ENCODE data around the gene TREH.

Gene TREH

DNA sequence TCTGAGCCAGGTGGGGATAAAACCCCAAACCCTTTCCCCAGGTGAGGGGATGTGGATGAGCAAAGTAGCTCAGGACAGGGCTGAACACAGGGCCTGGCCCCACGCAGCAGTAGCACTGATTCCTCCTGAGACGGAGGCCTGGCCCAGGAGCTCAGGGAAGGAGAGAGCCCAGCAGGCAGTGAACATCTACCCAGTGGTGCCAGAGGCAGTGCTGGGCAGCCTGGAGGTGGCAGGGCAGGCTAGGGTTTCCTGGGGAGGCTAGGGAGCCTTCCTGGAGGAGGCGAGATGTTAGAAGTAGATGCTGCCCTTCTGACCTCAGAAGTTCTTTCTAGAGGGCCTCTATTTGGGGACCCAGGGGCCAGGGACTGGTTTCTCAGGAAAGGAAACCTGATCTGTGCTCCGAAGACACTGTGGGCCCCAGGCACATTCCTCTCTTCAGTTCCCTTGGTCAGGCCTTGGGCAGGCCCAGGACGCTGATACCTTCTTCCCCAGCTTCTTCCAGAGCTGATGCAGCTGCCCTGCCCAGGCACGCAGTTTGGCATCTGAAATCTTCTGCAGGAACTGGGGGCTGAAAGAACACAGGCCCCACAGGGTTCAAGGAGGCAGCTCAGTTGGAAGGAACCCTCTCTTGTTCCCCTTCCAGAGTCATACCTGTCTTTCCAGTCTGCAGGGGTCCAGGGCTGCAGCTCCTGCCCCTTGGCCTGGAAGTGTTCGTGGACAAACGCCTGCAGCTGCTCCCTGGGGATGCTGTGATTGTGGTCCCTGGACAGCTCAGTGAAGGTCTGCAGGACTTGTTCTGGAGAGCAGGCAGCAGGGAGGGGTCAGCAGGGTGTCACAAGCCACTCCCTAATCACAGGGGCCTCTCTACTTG is 16.8 kb downstream of the TREH start:
- Histone ChIP-seq H3K9ac (ENCODE audit: low read length) (no peak overlapping the region), H3K36me3 (ENCODE audit: control insufficient read depth, low read depth, low read length) (no peaks in the 10 kb centered on the region), H3K4me1 (ENCODE audit: control insufficient read depth, low read depth, low read length) (peaks cover 20% of the 10 kb centered on the region), H3K27me3 (ENCODE audit: control insufficient read depth, insufficient read depth, low read length) (no peaks in the 10 kb centered on the region), H3K4me3 (ENCODE audit: low read length) (no peak overlapping the region), H3K9me3 (ENCODE audit: control insufficient read depth, low read depth, low read length) (no peaks in the 10 kb centered on the region), H3K27ac (ENCODE audit: low read length) (no peak overlapping the region)

DNA sequence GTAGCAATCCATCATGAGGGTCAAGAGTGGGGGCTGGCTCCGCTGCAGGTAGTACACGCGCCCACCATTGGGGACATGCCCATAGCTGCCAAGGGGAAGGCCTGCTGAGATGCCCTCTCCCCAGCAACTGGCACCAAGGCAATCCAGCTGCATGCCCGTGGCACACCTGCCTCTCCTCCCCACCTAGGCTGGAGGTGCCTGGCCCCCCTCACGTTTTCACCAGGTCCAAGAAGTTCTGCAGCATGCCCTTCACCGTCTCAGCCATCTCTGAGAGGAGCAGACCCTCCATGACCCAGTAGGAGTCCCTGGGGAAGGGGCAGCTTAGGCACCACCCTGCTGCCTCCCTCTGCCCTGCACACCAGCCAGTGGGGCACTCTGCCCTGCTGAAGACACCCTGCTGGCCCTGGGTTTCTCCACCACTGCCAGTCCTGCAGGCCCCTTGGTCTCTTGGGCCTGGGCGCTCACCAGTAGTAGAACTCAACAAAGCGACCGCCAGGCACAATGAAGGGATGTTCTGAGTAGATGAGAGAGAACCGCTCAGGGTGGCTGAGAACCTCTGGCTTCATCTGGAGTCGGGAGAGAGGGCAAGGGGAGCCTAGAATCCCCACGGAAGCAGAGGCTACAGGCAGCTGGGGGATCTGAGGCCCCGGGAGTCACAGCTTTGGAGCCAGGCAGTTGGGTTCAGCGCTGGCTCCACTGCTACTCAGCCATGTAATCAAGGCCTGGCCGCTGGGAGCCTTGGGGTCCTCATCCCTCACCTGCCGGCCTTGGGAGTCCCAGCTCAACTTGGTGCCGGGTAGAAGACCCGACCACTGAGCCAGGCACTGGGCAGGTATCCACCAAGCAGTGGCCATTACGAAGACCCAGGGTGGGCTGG is 17.8 kb downstream of the TREH start:
- H3K4me3 ChIP-seq (ENCODE audit: low read length), result no peak overlapping the region
- peaks cover 6% of the 10 kb centered on the region for H3K36me3 ChIP-seq (ENCODE audit: control insufficient read depth, low read depth, low read length)
- no peak overlapping the region for H3K9ac ChIP-seq (ENCODE audit: low read length)
- peaks cover 20% of the 10 kb centered on the region for H3K4me1 ChIP-seq (ENCODE audit: control insufficient read depth, low read depth, low read length)
- no peaks in the 10 kb centered on the region for H3K27me3 ChIP-seq (ENCODE audit: control insufficient read depth, insufficient read depth, low read length)
- H3K27ac ChIP-seq (ENCODE audit: low read length), result no peak overlapping the region
- H3K9me3 ChIP-seq (ENCODE audit: control insufficient read depth, low read depth, low read length), result no peaks in the 10 kb centered on the region

DNA sequence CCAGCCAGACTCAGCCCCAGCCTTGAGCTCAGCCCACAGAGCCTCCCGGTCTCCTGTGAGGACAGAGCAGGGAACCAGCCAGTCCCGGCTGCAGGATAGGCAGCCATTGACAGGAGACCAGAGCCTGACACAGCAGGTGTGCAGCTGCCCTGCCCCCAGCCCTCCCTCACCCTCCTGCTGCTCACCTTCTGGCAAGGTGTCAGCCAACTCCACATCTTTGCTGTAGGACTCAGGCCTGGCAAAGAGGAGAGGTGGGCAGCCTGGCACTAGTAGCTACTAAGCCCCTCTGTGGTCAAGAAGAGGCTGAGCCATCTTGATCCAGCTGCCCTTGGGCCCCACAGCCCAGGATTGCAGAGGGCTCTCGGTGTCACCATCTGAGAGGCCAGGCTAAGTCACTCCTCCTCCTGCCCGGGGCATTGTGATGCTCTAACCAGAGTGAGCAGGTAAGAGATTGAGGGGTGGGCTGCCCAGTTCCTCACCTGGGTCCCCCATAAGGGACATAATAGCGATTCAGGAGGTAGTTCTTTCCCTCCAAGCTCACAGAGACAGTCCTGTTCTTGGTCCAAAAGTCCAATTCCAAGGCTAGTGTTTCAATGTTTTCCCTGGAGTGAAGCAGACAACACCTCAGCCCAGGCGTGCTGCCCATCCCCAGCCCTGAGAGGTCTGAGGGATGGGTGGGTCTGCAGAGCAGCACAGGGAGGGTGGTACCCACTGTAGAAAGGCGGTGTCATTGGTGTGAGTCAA is 18.6 kb downstream of the TREH start:
- H3K4me1 ChIP-seq (ENCODE audit: control insufficient read depth, low read depth, low read length), result peaks cover 20% of the 10 kb centered on the region
- peaks cover 6% of the 10 kb centered on the region for H3K36me3 ChIP-seq (ENCODE audit: control insufficient read depth, low read depth, low read length)
- no peaks in the 10 kb centered on the region for H3K27me3 ChIP-seq (ENCODE audit: control insufficient read depth, insufficient read depth, low read length)
- H3K9me3 ChIP-seq (ENCODE audit: control insufficient read depth, low read depth, low read length), result no peaks in the 10 kb centered on the region
- H3K27ac ChIP-seq (ENCODE audit: low read length), result no peak overlapping the region
- no peak overlapping the region for H3K4me3 ChIP-seq (ENCODE audit: low read length)
- no peak overlapping the region for H3K9ac ChIP-seq (ENCODE audit: low read length)

DNA sequence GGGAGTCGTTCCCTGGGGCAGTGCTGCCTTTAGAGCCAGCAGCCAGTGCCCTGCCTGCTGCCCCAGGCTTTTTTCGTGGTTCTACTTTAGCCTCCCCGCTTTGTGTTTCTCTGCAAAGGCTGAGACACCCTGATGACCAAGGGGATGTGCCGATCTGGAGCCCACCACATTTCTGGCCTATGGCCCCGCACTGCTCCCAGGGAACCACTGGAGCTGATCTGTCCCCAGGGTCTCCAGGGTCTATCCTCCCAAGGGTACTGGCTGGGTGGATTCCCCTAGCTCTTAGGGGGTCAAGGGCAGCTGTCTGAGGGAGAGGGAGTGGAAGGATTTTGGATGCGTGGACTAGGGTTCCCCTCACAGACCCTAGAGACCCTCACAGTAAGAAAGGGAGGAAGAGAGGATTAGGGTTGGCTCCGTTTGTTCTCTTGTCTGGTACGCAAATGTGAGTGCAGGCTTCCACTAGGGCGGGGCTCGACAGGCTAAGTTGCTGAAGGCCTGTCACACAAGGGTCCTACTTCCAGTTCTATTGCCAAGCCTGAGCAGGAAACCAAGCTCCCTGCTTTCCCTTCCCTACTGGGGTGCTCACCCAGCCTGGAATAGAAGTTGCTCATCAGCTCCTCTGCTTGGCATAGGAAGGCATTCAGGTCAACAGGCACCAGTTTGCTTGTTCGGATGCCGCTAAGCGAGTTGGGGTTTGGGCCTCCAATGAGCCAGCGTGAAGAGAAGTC is 19.3 kb downstream of the TREH start:
- H3K4me1 ChIP-seq (ENCODE audit: control insufficient read depth, low read depth, low read length), result peaks cover 20% of the 10 kb centered on the region
- no peaks in the 10 kb centered on the region for H3K27me3 ChIP-seq (ENCODE audit: control insufficient read depth, insufficient read depth, low read length)
- H3K4me3 ChIP-seq (ENCODE audit: low read length), result no peak overlapping the region
- H3K36me3 ChIP-seq (ENCODE audit: control insufficient read depth, low read depth, low read length), result peaks cover 6% of the 10 kb centered on the region
- no peak overlapping the region for H3K9ac ChIP-seq (ENCODE audit: low read length)
- no peaks in the 10 kb centered on the region for H3K9me3 ChIP-seq (ENCODE audit: control insufficient read depth, low read depth, low read length)
- no peak overlapping the region for H3K27ac ChIP-seq (ENCODE audit: low read length)

DNA sequence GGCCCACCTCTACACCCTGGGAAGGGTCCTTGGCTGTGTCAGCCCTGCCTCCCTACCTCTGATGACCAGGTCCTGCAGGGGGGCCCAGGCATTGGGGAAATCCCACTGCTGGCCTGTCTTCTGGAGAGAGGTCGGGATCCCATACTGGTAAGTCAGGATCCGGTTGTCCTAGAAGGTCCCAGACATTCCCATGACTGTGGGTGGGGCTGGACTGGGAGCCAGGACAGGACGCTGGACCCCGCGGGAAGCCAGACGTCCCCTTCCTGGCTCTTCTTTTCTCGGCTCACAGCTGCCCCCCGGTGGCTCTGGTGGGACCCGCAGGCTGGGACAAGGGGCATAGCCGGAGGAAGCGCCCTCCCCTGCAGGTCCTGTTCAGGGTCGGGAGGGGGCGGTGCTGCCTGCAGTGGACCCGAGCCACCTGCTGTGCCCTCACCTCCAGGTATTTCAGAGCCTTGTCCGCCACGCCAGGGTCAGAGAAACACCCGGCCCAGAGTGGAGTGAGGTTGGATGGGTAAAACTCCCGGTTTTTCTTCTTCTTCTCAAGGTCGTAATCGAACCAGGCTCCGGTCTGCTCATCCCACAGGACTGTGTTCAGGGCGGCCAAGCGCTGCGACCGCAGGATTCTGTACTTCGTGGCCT is 20.0 kb downstream of the TREH start:
- H3K27me3 ChIP-seq (ENCODE audit: control insufficient read depth, insufficient read depth, low read length), result no peaks in the 10 kb centered on the region
- H3K36me3 ChIP-seq (ENCODE audit: control insufficient read depth, low read depth, low read length), result peaks cover 9% of the 10 kb centered on the region
- no peak overlapping the region for H3K4me3 ChIP-seq (ENCODE audit: low read length)
- no peak overlapping the region for H3K9ac ChIP-seq (ENCODE audit: low read length)
- no peak overlapping the region for H3K27ac ChIP-seq (ENCODE audit: low read length)
- H3K9me3 ChIP-seq (ENCODE audit: control insufficient read depth, low read depth, low read length), result no peaks in the 10 kb centered on the region
- peaks cover 20% of the 10 kb centered on the region for H3K4me1 ChIP-seq (ENCODE audit: control insufficient read depth, low read depth, low read length)

DNA sequence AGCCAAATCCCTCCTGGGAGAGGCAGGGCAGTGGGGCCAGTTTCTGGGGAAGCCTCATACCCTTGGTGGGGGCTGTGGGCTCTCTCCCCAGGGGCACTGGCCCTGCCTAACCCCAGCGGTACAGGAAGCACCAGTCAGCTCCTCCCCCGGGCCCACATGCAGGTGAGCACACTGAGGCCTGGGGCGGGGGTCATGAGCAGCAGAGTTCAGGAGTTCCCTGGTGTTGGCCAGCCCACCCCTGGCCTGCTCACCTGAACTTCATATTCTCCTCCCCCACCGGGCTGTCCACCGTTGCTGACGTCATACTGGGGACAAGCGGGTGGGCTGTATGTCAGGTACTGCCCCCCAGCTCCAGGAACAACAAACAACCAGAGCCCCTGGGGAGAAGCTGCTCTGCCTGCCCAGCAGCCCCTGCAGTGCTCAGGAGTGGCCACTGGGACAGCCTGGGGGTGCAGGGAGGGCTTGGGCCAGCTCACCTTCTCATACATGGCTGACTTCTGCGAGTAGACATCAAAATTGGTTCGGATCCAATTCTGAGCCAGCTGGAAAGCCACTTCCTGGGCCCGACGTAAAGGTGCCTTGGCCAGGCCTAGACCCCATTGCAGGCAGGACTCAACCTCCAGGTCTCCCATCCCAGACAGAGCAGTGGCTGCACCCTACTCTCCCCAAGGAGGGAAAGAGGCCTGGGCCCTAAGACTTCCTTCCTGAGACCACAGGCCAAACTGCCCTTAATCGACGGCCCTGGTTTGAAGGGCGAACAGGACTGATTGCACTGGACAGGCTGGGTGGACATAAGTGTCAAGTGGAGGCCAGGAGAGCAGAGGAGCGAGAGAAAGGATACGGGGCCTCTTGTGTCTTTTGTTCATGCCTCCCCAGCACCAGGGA is 20.8 kb downstream of the TREH start:
- Histone ChIP-seq H3K4me3 (ENCODE audit: low read length) (no peak overlapping the region), H3K4me1 (ENCODE audit: control insufficient read depth, low read depth, low read length) (peaks cover 20% of the 10 kb centered on the region), H3K9me3 (ENCODE audit: control insufficient read depth, low read depth, low read length) (no peaks in the 10 kb centered on the region), H3K36me3 (ENCODE audit: control insufficient read depth, low read depth, low read length) (peaks cover 11% of the 10 kb centered on the region), H3K9ac (ENCODE audit: low read length) (no peak overlapping the region), H3K27me3 (ENCODE audit: control insufficient read depth, insufficient read depth, low read length) (no peaks in the 10 kb centered on the region), H3K27ac (ENCODE audit: low read length) (no peak overlapping the region)

DNA sequence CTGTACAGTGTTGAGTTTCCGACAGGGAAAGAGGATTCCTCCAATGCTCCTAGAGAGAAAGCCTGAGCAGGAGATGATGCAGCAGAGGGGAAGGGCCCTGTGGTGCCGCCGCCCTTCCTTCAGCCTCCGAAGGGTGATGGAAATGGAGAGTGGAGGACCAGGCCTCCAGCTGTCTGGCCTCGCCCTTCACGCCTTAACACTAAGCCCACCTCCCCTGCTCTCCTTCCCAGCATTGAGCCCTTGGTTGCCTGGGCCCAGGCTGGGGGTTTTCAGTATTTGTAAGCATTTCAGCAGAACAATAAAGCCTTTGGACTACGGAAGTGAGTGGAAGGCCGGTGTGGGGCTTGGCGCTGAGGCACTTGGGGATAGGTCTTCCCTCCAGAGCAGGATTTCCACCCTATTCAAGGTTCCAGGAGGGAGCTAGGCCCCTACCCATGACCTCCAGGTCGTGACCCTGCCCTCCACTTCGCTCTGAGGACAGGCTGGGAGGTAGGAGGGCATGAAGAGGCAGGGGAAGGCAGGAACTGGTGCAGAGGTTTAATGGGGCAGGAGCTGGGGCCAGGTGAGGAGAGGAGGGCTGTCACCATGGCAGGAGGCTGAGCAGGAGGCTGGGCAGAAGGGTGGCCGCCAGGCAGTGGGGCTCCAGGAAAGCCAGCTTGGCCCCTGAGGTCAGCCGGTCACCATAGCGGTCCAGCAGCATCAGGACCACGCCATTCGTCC is 21.6 kb downstream of the TREH start:
- Histone ChIP-seq H3K36me3 (ENCODE audit: control insufficient read depth, low read depth, low read length) (peaks cover 14% of the 10 kb centered on the region), H3K9ac (ENCODE audit: low read length) (no peak overlapping the region), H3K4me1 (ENCODE audit: control insufficient read depth, low read depth, low read length) (peaks cover 20% of the 10 kb centered on the region), H3K27me3 (ENCODE audit: control insufficient read depth, insufficient read depth, low read length) (no peaks in the 10 kb centered on the region), H3K27ac (ENCODE audit: low read length) (no peak overlapping the region), H3K4me3 (ENCODE audit: low read length) (no peak overlapping the region), H3K9me3 (ENCODE audit: control insufficient read depth, low read depth, low read length) (no peaks in the 10 kb centered on the region)

DNA sequence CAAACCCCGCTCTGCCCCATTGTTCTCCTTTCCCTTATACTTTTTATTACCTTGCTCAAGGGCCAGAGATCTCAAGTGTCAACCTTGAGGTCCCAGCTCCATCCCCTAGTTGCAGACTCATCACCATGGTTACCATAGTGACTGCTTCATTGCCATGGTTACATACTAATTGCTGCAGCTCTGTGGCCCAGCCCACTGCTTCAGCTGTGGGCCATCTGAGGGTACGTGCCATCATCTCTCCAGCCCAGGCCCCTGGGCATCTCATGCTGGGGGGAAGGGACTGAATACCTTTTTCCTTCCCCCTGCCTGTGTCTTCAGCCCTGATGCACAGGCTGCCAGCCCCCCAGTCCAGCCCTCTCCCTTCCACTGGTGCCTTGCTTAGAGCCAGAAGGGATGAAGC is 22.2 kb downstream of the TREH start:
- no peak overlapping the region for H3K4me3 ChIP-seq (ENCODE audit: low read length)
- no peaks in the 10 kb centered on the region for H3K27me3 ChIP-seq (ENCODE audit: control insufficient read depth, insufficient read depth, low read length)
- no peak overlapping the region for H3K27ac ChIP-seq (ENCODE audit: low read length)
- no peaks in the 10 kb centered on the region for H3K9me3 ChIP-seq (ENCODE audit: control insufficient read depth, low read depth, low read length)
- peaks cover 14% of the 10 kb centered on the region for H3K36me3 ChIP-seq (ENCODE audit: control insufficient read depth, low read depth, low read length)
- peaks cover 20% of the 10 kb centered on the region for H3K4me1 ChIP-seq (ENCODE audit: control insufficient read depth, low read depth, low read length)
- no peak overlapping the region for H3K9ac ChIP-seq (ENCODE audit: low read length)

DNA sequence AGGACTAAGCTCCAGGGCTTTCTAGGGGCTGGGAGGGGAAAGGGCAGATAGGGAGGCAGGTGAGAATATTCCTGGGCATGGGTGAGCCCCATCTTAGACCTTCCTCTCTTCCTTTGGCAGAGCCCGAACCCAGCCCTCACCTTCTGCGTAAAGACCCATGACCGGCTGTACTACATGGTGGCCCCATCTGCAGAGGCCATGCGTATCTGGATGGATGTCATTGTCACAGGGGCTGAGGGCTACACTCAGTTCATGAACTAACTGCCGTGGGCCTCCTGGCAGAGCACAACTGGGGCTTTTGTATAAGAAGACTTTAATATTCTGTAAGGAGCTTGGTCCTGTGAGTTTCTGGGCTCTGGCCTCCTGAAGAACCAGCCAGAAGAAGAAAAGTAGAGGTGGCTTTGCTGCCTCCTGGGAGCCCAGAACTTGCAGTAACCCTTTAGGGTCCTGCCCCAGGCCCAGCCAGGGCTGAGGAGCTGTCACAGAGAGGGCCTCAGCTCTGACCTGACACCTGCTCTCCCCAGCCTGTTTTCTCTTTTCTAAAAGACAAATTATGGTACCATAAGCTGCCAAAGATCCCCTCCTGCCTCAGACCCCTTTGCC is 22.8 kb downstream of the TREH start:
- Histone ChIP-seq H3K4me1 (ENCODE audit: control insufficient read depth, low read depth, low read length) (peaks cover 20% of the 10 kb centered on the region), H3K9me3 (ENCODE audit: control insufficient read depth, low read depth, low read length) (no peaks in the 10 kb centered on the region), H3K4me3 (ENCODE audit: low read length) (no peak overlapping the region), H3K9ac (ENCODE audit: low read length) (no peak overlapping the region), H3K27me3 (ENCODE audit: control insufficient read depth, insufficient read depth, low read length) (no peaks in the 10 kb centered on the region), H3K27ac (ENCODE audit: low read length) (no peak overlapping the region), H3K36me3 (ENCODE audit: control insufficient read depth, low read depth, low read length) (peaks cover 14% of the 10 kb centered on the region)
